NCI-H1930 (cell line): Measurements from ENCODE around the gene LIPM.
"Not testable (repeated sequence)": the region's sequence is repeated elsewhere in the genome, so short reads cannot be mapped to it uniquely, and the experiment has no call there.

Experiments used
- DNase-seq, 2 experiments: peaks; one replicate each; lab custom pipeline; 2025; lab: John Stamatoyannopoulos, UW

Gene LIPM

DNA sequence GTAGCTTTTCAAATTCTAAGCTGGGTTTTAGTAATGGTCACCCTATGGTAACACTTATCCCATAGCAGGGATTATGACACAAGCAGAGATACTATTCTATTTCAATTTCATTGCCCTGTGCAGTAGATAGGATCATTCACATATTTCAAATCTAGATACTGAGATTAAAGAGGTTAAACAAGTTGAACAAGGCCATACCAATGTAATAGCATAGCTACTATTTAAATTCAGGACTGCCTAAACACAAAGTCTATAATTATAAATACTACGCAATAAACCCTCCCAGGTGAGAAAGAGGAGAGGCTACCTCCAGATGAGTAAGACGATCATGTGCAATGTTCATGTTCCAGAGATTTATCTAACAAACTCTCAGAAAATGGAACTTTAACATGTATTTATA, 1.1 kb downstream of the LIPM start:
- DNase-seq, result no peak

- no peak for DNase-seq
Measured at GRCh38 chr10:88804083-88804812, 1.7 kb downstream of the LIPM start.

- no peak for DNase-seq
Measured at GRCh38 chr10:88805361-88805760, 2.8 kb downstream of the LIPM start.

GRCh38 chr10:88805924-88806323, 3.4 kb downstream of the LIPM start:
- no peak for DNase-seq

GRCh38 chr10:88809621-88810020, 7.1 kb downstream of the LIPM start:
- peak in 1 of 2 experiments; percentile 1 for DNase-seq

DNA sequence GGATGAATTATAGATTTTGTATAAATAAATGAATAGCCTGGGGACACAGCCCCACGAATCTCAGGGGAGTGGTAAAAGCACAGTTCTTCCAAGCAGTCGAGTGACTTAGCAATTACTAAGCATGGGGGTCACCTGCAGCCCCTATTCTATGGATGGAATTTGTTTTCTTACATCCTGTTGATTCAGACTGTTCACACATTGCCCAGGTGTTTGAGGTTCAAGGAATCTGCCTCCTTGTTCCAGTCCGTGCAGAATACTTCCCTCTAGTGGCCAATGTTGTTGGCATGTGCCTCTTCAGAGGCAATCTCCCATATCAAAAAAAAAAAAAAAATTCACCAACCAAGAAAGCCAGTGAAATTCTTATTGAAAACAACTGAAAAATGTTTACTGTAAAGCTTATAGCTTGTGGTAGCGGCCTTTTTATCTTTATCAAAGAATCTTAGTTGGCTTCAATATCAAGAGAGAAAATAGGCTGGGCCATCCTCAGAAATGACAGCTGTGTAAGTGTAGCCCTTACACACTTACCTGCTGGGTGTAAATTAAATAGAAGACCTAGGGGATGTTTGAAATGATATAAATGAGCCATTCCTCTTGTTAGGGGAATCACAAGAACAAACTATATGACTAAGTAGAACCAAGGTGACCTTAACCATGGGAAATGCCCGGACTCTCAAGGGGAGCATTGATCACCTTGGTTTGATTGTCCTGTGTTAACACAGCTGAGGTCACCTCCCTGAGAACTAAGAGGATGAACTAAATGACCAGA, 7.8 kb downstream of the LIPM start:
- DNase-seq, result peak; percentile 47 to 48

- DNase-seq, result no peak
Measured at GRCh38 chr10:88813200-88813599, 10.7 kb downstream of the LIPM start.

DNA sequence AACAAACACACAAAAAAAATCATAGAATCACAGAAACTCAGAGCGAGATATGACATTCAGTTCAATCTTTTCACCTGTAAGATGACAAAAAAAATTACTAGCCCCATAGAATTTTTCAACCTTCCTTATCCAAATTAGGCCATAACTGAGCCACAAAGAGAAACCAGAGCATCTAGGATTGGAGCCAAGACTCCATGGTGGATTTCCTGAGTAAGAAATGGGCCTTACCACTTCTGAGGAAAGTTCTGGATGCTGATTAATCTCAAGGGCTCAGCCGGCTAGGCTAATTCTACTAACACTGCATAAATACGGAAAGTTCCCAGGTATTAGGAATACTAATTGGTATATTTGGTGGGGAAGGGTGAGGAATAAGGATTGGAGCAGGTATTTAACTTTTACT, 16.8 kb downstream of the LIPM start:
- no peak for DNase-seq

GRCh38 chr10:88820748-88821401, 18.3 kb downstream of the LIPM start:
- DNase-seq, result peak in 1 of 2 experiments; percentile 9

GRCh38 chr10:88826388-88826787, 23.9 kb downstream of the LIPM start:
- DNase-seq, result no peak

GRCh38 chr10:88827671-88828070, 25.1 kb downstream of the LIPM start:
- DNase-seq, result no peak

DNA sequence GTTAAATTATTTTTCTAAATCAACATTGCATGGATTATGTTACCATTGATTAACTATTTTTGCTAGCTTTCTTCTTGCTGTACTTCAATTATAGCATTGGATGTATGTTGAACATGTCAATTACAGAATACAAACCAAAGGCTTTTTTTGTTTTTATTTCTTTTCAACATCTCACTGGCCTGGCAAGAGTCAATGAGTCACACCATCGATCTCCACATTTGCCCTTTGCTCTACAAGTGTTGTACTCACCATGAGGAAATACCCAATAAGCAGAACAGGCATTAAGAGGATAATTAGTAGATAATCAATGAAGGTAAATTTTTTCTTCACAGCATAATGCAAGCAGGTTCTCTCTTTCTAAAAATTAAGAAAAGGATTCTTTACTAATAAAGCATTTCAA, 25.8 kb downstream of the LIPM start:
- DNase-seq, result no peak

GRCh38 chr10:88830643-88831268, 28.2 kb downstream of the LIPM start:
- no peak for DNase-seq

DNA sequence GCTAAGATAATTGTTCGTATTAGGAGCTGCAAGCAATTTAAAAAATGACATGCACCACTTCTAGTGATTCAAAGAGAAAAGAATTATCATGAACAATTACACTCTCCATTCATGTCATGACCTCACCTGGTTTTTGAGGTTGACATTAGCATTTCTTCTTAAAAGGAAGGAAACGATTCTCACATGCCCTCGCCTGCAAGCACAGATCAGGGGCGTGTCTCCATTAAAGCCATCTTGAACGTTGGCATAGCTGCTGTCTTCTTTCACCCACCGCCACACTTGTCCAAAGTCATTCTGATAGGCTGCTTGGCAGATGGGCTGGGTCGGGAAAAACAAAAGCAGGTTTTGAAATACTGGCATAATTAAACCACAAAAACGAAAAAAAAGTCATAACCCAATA, 29.2 kb downstream of the LIPM start:
- no peak for DNase-seq

- no peak for DNase-seq
Measured at GRCh38 chr10:88832376-88832775, 29.8 kb downstream of the LIPM start.

GRCh38 chr10:88833156-88833555, 30.6 kb downstream of the LIPM start:
- DNase-seq, result no peak

GRCh38 chr10:88833723-88834122, 31.2 kb downstream of the LIPM start:
- no peak for DNase-seq

GRCh38 chr10:88835096-88835909, 32.8 kb downstream of the LIPM start:
- peak; percentile 43 for DNase-seq

GRCh38 chr10:88835910-88836221, 33.3 kb downstream of the LIPM start:
- no peak for DNase-seq

- DNase-seq, result not testable (repeated sequence)
Measured at GRCh38 chr10:88837632-88838031, 35.1 kb downstream of the LIPM start.

GRCh38 chr10:88838766-88839350, 36.3 kb downstream of the LIPM start:
- DNase-seq, result no peak
